Stomach (tissue), 4 donors: Measurements from ENCODE around the gene MPV17.
A peak's percentile ranks its signal among the peaks of the same experiment; 100 is the strongest.

Experiments
- CTCF ChIP-seq, 7 experiments: fragments of 450-650 bp in 4 of 7; fragments of 200-600 bp in 3 of 7; sonication (generic) in 3 of 7; IDR thresholded peaks; one replicate each; pipeline ENCODE4 v1.5.1; 2016 to 2019; ENCODE audit warnings: antibody characterized with exemption in 7 of 7, control low read depth in 2 of 7, mild to moderate bottlenecking in 1 of 7
- POLR2A ChIP-seq, 4 donors: fragments of 450-650 bp; IDR thresholded peaks; one replicate each; pipeline ENCODE4 v1.6.1; 2016; ENCODE audit warnings: antibody characterized with exemption in 4 of 4, control low read depth in 2 of 4, mild to moderate bottlenecking in 1 of 4, moderate library complexity in 1 of 4
- POLR2AphosphoS5 ChIP-seq, 3 donors: sonication (generic); formaldehyde crosslinking; IDR thresholded peaks; one replicate each; pipeline ENCODE4 v1.6.1; 2016; ENCODE audit warnings: antibody characterized with exemption in 3 of 3

DNA sequence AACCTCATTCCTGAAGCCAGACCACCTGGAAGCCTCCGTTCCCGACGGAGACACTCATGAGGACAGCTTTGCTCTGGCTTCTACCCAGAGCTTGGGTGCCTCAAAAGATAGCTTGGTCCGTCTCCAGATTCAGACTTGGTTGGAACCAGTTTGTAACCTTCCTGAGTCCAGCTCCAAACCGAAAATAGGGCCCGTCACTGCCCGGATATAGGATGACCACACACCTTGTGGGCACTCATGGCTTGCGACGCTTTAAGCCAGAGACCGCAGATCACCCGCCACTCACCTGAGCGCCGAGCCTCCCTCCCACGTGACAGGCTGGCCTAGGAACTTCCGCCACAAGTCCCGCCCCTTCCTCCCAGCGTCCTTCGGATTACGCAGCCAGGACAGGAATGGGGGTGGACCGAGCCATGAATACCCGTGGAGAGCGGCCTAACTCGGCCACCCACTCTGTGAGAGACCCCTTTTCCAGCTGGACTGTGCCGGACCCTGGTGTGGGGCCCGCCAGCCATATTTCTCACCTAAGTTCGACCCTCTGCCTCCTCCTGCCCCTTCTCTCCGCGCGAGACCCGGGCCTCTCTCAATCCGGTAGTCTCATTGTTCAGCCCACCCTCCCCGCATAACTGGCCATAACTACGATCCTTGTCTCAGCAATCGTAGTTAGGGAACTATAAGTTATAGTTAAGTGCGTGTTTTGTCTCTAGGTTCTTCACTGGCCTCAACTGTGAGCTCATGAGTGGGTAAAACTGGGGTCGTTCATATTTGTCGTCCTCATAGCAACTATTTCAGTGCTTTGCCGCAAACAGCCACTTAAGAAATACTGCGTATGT is at the start of gene MPV17:
- TF ChIP-seq CTCF (IDR thresholded peaks at IDR 0.05) (no peak), POLR2A (IDR thresholded peaks at IDR 0.05) (peak in 1 of 4 donors; percentile 78), POLR2AphosphoS5 (IDR thresholded peaks at IDR 0.05) (peak; percentile 90 to 98 (median 92))
